Nephron (organoid): ENCODE results near the gene MED27.

Experiments used
- H3K27ac Mint-ChIP-seq, 3 experiments: 2 replicates each; pipeline ENCODE4 v1.8.0; 2020; ENCODE audit warnings: mixed read lengths in 3 of 3, mild to moderate bottlenecking in 2 of 3, moderate library complexity in 1 of 3
- H3K27me3 Mint-ChIP-seq: 2 replicates; pipeline ENCODE4 v1.8.0; 2021; ENCODE audit warnings: low read depth, mild to moderate bottlenecking, moderate library complexity, mixed read lengths
- H3K36me3 Mint-ChIP-seq: 2 replicates; pipeline ENCODE4 v1.8.0; 2020; ENCODE audit warnings: low read depth, mixed read lengths
- H3K4me1 Mint-ChIP-seq: 2 replicates; pipeline ENCODE4 v1.8.0; 2020; ENCODE audit warnings: mixed read lengths
- H3K4me3 Mint-ChIP-seq, 3 experiments: 2 replicates each; pipeline ENCODE4 v1.8.0; 2020; ENCODE audit warnings: mild to moderate bottlenecking in 3 of 3, mixed read lengths in 3 of 3, moderate library complexity in 2 of 3
- H3K9me3 Mint-ChIP-seq: 2 replicates; pipeline ENCODE4 v1.8.0; 2020; ENCODE audit warnings: mixed read lengths
- CTCF ChIP-seq, 3 experiments: fragments of 200-600 bp; sonication (generic); IDR thresholded peaks; one replicate each; pipeline ENCODE4 v1.5.0; 2021; ENCODE audit warnings: antibody characterized with exemption in 3 of 3; ENCODE audit not compliant: unreplicated experiment in 3 of 3

Gene MED27

GRCh38 chr9:131892902-131893500 is 186.7 kb downstream of the MED27 start:
- Mint-ChIP-seq H3K9me3 (no peaks in the 10 kb centered on the region), H3K4me1 (peaks cover 43% of the 10 kb centered on the region), H3K4me3 (no peak overlapping the region), H3K27me3 (no peaks in the 10 kb centered on the region), H3K27ac (no peak overlapping the region), H3K36me3 (peaks cover 17% of the 10 kb centered on the region)
- TF ChIP-seq CTCF (IDR thresholded peaks at IDR 0.05; ENCODE audit: unreplicated experiment in 3 of 3) = no peak

GRCh38 chr9:131892162-131892707 is 187.4 kb downstream of the MED27 start:
- Mint-ChIP-seq H3K36me3 (peaks cover 17% of the 10 kb centered on the region), H3K9me3 (no peaks in the 10 kb centered on the region), H3K27ac (no peak overlapping the region), H3K4me3 (no peak overlapping the region), H3K4me1 (peaks cover 50% of the 10 kb centered on the region), H3K27me3 (no peaks in the 10 kb centered on the region)
- TF ChIP-seq CTCF (IDR thresholded peaks at IDR 0.05; ENCODE audit: unreplicated experiment in 3 of 3) = no peak

- no peak for TF ChIP-seq CTCF (IDR thresholded peaks at IDR 0.05; ENCODE audit: unreplicated experiment in 3 of 3)
- H3K9me3 Mint-ChIP-seq = no peaks in the 10 kb centered on the region
Observed at GRCh38 chr9:131891598-131891997, 188.1 kb downstream of the MED27 start.

GRCh38 chr9:131889437-131890251 is 190.0 kb downstream of the MED27 start:
- no peak for TF ChIP-seq CTCF (IDR thresholded peaks at IDR 0.05; ENCODE audit: unreplicated experiment in 3 of 3)
- no peaks in the 10 kb centered on the region for H3K9me3 Mint-ChIP-seq
- no peak overlapping the region for H3K4me3 Mint-ChIP-seq
- H3K27me3 Mint-ChIP-seq = no peaks in the 10 kb centered on the region
- H3K4me1 Mint-ChIP-seq = peaks cover 55% of the 10 kb centered on the region
- H3K27ac Mint-ChIP-seq = peak overlapping the region in 2 of 3 experiments; percentile 4 to 50
- peaks cover 17% of the 10 kb centered on the region for H3K36me3 Mint-ChIP-seq

More at GRCh38 chr9:131891598-131891997, 188.1 kb downstream of the MED27 start:
- Mint-ChIP-seq H3K4me1 (peaks cover 57% of the 10 kb centered on the region), H3K36me3 (peaks cover 17% of the 10 kb centered on the region), H3K27me3 (no peaks in the 10 kb centered on the region), H3K27ac (no peak overlapping the region), H3K4me3 (no peak overlapping the region)

- no peak for TF ChIP-seq CTCF (IDR thresholded peaks at IDR 0.05; ENCODE audit: unreplicated experiment in 3 of 3)
- H3K27ac Mint-ChIP-seq = peak overlapping the region in 2 of 3 experiments; percentile 50 to 58
- H3K9me3 Mint-ChIP-seq = no peaks in the 10 kb centered on the region
- peaks cover 55% of the 10 kb centered on the region for H3K4me1 Mint-ChIP-seq
- H3K36me3 Mint-ChIP-seq = peaks cover 17% of the 10 kb centered on the region
- H3K4me3 Mint-ChIP-seq = no peak overlapping the region
- H3K27me3 Mint-ChIP-seq = no peaks in the 10 kb centered on the region
Observed at GRCh38 chr9:131888923-131889322, 190.7 kb downstream of the MED27 start.
